GM23338 (cell line): ENCODE data around the gene DAPK1. TPM values are rescaled to one million over a fixed set of nuclear protein-coding genes. Genes with fewer than 3 reads are reported as not detected.

Source experiments
- ATAC-seq: fragments of 200-7000 bp; cut with Tn5 transposase; 3 replicates; pipeline ENCODE4 v1.9.1; 2020
- DNase-seq: peaks from one replicate; pipeline ENCODE4 v3.0.0-alpha.2; 2015; ENCODE audit warnings: low spot score
- H2AFZ ChIP-seq: fragments of 200-600 bp; sonication (generic); 2 replicates; pipeline ENCODE4 v1.8.0; 2016; ENCODE audit warnings: antibody characterized with exemption, mild to moderate bottlenecking, moderate library complexity
- H3F3A ChIP-seq: fragments of 200-600 bp; sonication (generic); replicated peaks from 2 replicates; pipeline ENCODE4 v1.8.0; 2017; ENCODE audit warnings: antibody characterized with exemption, mixed run types, low read depth
- H3K27ac ChIP-seq: fragments of 200-600 bp; sonication (generic); 2 replicates; pipeline ENCODE4 v1.6.1; 2016; ENCODE audit warnings: low read depth
- H3K27me3 ChIP-seq: fragments of 200-600 bp; sonication (generic); 2 replicates; pipeline ENCODE4 v1.8.0; 2016; ENCODE audit warnings: mild to moderate bottlenecking, mixed run types, moderate library complexity; ENCODE audit not compliant: insufficient read depth
- H3K36me3 ChIP-seq: fragments of 200-600 bp; sonication (generic); 2 replicates; pipeline ENCODE4 v1.8.0; 2016; ENCODE audit warnings: mild to moderate bottlenecking; ENCODE audit not compliant: insufficient read depth
- H3K4me1 ChIP-seq: fragments of 200-600 bp; sonication (generic); 2 replicates; pipeline ENCODE4 v1.8.0; 2016; ENCODE audit warnings: mild to moderate bottlenecking, moderate library complexity; ENCODE audit not compliant: insufficient read depth
- H3K4me2 ChIP-seq: fragments of 200-600 bp; sonication (generic); 2 replicates; pipeline ENCODE4 v1.7.1; 2017; ENCODE audit warnings: mixed run types
- H3K4me3 ChIP-seq: fragments of 200-600 bp; sonication (generic); 2 replicates; pipeline ENCODE4 v1.6.1; 2016; ENCODE audit warnings: mixed run types
- H3K79me2 ChIP-seq: fragments of 200-600 bp; sonication (generic); replicated peaks from 2 replicates; pipeline ENCODE4 v1.8.0; 2017; ENCODE audit warnings: mild to moderate bottlenecking; ENCODE audit not compliant: insufficient read depth
- H3K9me2 ChIP-seq: fragments of 200-600 bp; sonication (generic); 2 replicates; pipeline ENCODE4 v1.8.0; 2017; ENCODE audit not compliant: insufficient read depth
- H4K20me1 ChIP-seq: fragments of 200-600 bp; sonication (generic); replicated peaks from 2 replicates; pipeline ENCODE4 v1.8.0; 2017; ENCODE audit warnings: mild to moderate bottlenecking; ENCODE audit not compliant: insufficient read depth
- H3K27ac Mint-ChIP-seq: 2 replicates; pipeline ENCODE4 v1.8.0; 2020; ENCODE audit warnings: inconsistent platforms, mild to moderate bottlenecking, moderate library complexity, mixed read lengths
- H3K27me3 Mint-ChIP-seq: 3 replicates; pipeline ENCODE4 v1.8.0; 2022; ENCODE audit warnings: low read depth, mild to moderate bottlenecking, moderate library complexity, mixed read lengths, inconsistent platforms; ENCODE audit not compliant: insufficient read depth, poor library complexity
- H3K36me3 Mint-ChIP-seq: 3 replicates; pipeline ENCODE4 v1.8.0; 2021; ENCODE audit warnings: low read depth, mild to moderate bottlenecking, inconsistent platforms, moderate library complexity, mixed read lengths
- H3K4me1 Mint-ChIP-seq: 3 replicates; pipeline ENCODE4 v1.8.0; 2020; ENCODE audit warnings: mild to moderate bottlenecking, inconsistent platforms, mixed read lengths
- H3K4me3 Mint-ChIP-seq: 3 replicates; pipeline ENCODE4 v1.8.0; 2021; ENCODE audit warnings: moderate library complexity, mild to moderate bottlenecking, inconsistent platforms, mixed read lengths
- H3K9me3 Mint-ChIP-seq: 3 replicates; pipeline ENCODE4 v1.8.0; 2020; ENCODE audit warnings: moderate library complexity, mild to moderate bottlenecking, inconsistent platforms, mixed read lengths
- CREB1 ChIP-seq: fragments of 250-450 bp; sonication (Bioruptor Pico); IDR thresholded peaks from 2 replicates; pipeline ENCODE4 v1.5.0; 2020; ENCODE audit warnings: low read depth, mild to moderate bottlenecking, moderate library complexity
- EZH2 ChIP-seq: fragments of 200-600 bp; sonication (generic); IDR thresholded peaks from one replicate; pipeline ENCODE4 v1.8.0; 2017; ENCODE audit warnings: antibody characterized with exemption, mild to moderate bottlenecking, low read depth; ENCODE audit not compliant: unreplicated experiment
- EZH2phosphoT487 ChIP-seq: fragments of 200-600 bp; sonication (generic); IDR thresholded peaks from one replicate; pipeline ENCODE4 v1.8.1; 2018; ENCODE audit warnings: antibody characterized with exemption; ENCODE audit not compliant: unreplicated experiment
- JUNB ChIP-seq: IDR thresholded peaks from one replicate; pipeline ENCODE4 v1.6.1; 2016; ENCODE audit warnings: antibody characterized with exemption; ENCODE audit not compliant: unreplicated experiment
- NANOG ChIP-seq: IDR thresholded peaks from 2 replicates; pipeline ENCODE4 v1.6.1; 2016; ENCODE audit warnings: antibody characterized with exemption, borderline replicate concordance
- POLR2AphosphoS5 ChIP-seq: IDR thresholded peaks from 2 replicates; pipeline ENCODE4 v1.6.1; 2016; ENCODE audit warnings: antibody characterized with exemption, low read depth
- STAT1 ChIP-seq: IDR thresholded peaks from one replicate; pipeline ENCODE4 v1.6.1; 2016; ENCODE audit warnings: antibody characterized with exemption; ENCODE audit not compliant: unreplicated experiment
- ZNF114 ChIP-seq: fragments of 250-450 bp; sonication (Bioruptor Pico); IDR thresholded peaks from 2 replicates; pipeline ENCODE4 v1.5.0; 2020; ENCODE audit warnings: mild to moderate bottlenecking, moderate library complexity
- ZNF331 ChIP-seq: fragments of 250-450 bp; sonication (Bioruptor Pico); IDR thresholded peaks from 2 replicates; pipeline ENCODE4 v1.5.0; 2020; ENCODE audit warnings: low read depth, mild to moderate bottlenecking, moderate library complexity
- polyA plus RNA-seq: library from polyadenylated mRNA; unstranded; fragments of >200 nt; fragmentation: Nextera tagmentation; extraction: Ambion mirVana; gene quantifications from 2 replicates; pipeline ENCODE4 v1.2.1, GENCODE V29; 2016
- total RNA-seq: library from RNA; depleted of rRNA; stranded (reverse); fragments of >200 nt; shearing (Covaris generic); gene quantifications from 2 replicates; pipeline ENCODE4 v1.2.3, GENCODE V29; 2014
- TF ChIP-seq, protein P1 (sequence below), 2 experiments: fragments of 200-600 bp in 1 of 2; sonication (generic) in 1 of 2; conservative IDR thresholded peaks; 2 replicates each; pipeline versions ENCODE4 v1.5.1 to v1.6.1; 2016 to 2017; ENCODE audit warnings: antibody characterized with exemption in 2 of 2, low read depth in 2 of 2, mild to moderate bottlenecking in 2 of 2, moderate library complexity in 1 of 2
- TF ChIP-seq, protein P2 (sequence below): IDR thresholded peaks from one replicate; pipeline ENCODE4 v1.6.1; 2018; ENCODE audit warnings: antibody characterized with exemption; ENCODE audit not compliant: unreplicated experiment
- TF ChIP-seq, protein P3 (sequence below): IDR thresholded peaks from 2 replicates; pipeline ENCODE4 v1.6.1; 2016; ENCODE audit warnings: antibody characterized with exemption

The DAPK1 gene
- total and polyA plus RNA-seq, 2 experiments from 2014 or later, result 37.0 to 134 TPM

DNA sequence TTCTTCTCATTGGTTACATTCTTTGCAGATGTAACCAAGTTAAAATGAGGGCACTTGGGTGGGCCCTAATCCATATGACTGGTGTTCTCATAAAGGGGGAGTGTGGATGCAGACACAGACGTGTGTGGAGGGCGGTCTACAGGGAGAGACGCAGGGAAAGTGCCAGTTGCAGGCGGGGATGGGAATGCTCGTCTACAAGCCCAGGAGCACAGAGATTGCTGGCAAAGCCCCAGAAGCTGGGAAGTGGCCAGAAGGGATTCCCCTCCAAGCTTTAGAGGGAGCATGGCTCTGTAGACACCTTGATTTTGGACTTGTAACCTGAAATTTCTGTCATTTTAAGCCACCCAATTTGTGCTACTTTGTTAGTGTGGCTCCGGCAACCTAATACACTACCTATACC is 131.4 kb downstream of the DAPK1 start:
- TF ChIP-seq ZNF331 (CRISPR knock-in tag), result no peak
- no peak for TF ChIP-seq POLR2AphosphoS5
- TF ChIP-seq, protein P1, sequence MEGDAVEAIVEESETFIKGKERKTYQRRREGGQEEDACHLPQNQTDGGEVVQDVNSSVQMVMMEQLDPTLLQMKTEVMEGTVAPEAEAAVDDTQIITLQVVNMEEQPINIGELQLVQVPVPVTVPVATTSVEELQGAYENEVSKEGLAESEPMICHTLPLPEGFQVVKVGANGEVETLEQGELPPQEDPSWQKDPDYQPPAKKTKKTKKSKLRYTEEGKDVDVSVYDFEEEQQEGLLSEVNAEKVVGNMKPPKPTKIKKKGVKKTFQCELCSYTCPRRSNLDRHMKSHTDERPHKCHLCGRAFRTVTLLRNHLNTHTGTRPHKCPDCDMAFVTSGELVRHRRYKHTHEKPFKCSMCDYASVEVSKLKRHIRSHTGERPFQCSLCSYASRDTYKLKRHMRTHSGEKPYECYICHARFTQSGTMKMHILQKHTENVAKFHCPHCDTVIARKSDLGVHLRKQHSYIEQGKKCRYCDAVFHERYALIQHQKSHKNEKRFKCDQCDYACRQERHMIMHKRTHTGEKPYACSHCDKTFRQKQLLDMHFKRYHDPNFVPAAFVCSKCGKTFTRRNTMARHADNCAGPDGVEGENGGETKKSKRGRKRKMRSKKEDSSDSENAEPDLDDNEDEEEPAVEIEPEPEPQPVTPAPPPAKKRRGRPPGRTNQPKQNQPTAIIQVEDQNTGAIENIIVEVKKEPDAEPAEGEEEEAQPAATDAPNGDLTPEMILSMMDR (conservative IDR thresholded peaks at IDR 0.05; ENCODE audit: low read depth in 2 of 2), result no peak
- TF ChIP-seq EZH2phosphoT487, result no peak
- TF ChIP-seq, protein P2, sequence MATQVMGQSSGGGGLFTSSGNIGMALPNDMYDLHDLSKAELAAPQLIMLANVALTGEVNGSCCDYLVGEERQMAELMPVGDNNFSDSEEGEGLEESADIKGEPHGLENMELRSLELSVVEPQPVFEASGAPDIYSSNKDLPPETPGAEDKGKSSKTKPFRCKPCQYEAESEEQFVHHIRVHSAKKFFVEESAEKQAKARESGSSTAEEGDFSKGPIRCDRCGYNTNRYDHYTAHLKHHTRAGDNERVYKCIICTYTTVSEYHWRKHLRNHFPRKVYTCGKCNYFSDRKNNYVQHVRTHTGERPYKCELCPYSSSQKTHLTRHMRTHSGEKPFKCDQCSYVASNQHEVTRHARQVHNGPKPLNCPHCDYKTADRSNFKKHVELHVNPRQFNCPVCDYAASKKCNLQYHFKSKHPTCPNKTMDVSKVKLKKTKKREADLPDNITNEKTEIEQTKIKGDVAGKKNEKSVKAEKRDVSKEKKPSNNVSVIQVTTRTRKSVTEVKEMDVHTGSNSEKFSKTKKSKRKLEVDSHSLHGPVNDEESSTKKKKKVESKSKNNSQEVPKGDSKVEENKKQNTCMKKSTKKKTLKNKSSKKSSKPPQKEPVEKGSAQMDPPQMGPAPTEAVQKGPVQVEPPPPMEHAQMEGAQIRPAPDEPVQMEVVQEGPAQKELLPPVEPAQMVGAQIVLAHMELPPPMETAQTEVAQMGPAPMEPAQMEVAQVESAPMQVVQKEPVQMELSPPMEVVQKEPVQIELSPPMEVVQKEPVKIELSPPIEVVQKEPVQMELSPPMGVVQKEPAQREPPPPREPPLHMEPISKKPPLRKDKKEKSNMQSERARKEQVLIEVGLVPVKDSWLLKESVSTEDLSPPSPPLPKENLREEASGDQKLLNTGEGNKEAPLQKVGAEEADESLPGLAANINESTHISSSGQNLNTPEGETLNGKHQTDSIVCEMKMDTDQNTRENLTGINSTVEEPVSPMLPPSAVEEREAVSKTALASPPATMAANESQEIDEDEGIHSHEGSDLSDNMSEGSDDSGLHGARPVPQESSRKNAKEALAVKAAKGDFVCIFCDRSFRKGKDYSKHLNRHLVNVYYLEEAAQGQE, result no peak
- no peak for TF ChIP-seq EZH2
- TF ChIP-seq ZNF114, result no peak
- TF ChIP-seq JUNB, result no peak
- H3K27ac ChIP-seq, result no peak overlapping the region
- Mint-ChIP-seq H3K27me3 (peaks cover 9% of the 10 kb centered on the region), H3K4me3 (no peak overlapping the region), H3K36me3 (peaks cover 44% of the 10 kb centered on the region), H3K4me1 (peaks cover 4% of the 10 kb centered on the region; the same call in 1 of the 3 replicates), H3K9me3 (no peaks in the 10 kb centered on the region), H3K27ac (no peak overlapping the region)
- DNase-seq, result no peak
- no peak overlapping the region for H3K4me3 ChIP-seq
- H3K36me3 ChIP-seq, result peaks cover 6% of the 10 kb centered on the region
- H3K27me3 ChIP-seq, result no peaks in the 10 kb centered on the region
- H3K4me1 ChIP-seq, result no peaks in the 10 kb centered on the region
- peaks cover 17% of the 10 kb centered on the region; the same call in 1 of the 2 replicates for H4K20me1 ChIP-seq
- no peaks in the 10 kb centered on the region for H3F3A ChIP-seq
- ATAC-seq, result no peak
- H3K4me2 ChIP-seq, result no peak overlapping the region
- H3K79me2 ChIP-seq, result peaks cover 19% of the 10 kb centered on the region; the same call in 1 of the 2 replicates
- peaks cover 10% of the 10 kb centered on the region; the same call in 1 of the 2 replicates for H3K9me2 ChIP-seq
- H2AFZ ChIP-seq, result no peak overlapping the region

DNA sequence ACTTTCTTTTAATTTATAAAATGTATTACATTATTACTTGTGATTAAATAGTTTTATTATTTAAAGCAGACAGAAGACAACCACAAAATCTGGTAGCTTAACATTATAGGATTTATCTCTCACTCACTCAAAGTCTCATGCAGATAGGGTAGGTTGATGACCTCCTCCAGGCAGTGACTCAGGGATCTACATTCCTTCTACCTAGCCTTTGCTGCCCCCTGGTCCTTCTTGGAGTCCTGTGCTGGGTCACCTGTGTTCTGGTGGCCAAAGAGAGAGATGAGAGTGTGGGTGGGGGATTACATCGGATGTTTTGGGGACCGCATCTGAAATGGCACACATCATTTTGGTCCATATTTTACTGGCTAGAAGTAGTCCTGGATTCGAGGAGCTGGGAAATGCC is 132.6 kb downstream of the DAPK1 start:
- H3K27ac Mint-ChIP-seq, result no peak overlapping the region
- Histone ChIP-seq H3F3A (no peaks in the 10 kb centered on the region), H4K20me1 (peaks cover 17% of the 10 kb centered on the region; the same call in 1 of the 2 replicates), H3K36me3 (peaks cover 6% of the 10 kb centered on the region; the same call in 1 of the 2 replicates), H3K4me3 (no peak overlapping the region), H3K27ac (no peak overlapping the region), H3K79me2 (peaks cover 16% of the 10 kb centered on the region; the same call in 1 of the 2 replicates), H3K4me2 (no peak overlapping the region), H2AFZ (no peak overlapping the region), H3K27me3 (no peaks in the 10 kb centered on the region), H3K4me1 (no peaks in the 10 kb centered on the region), H3K9me2 (peaks cover 11% of the 10 kb centered on the region; the same call in 1 of the 2 replicates)
- ATAC-seq (no peak; the same call in 2 of the 3 replicates), DNase-seq (no peak)
- no peaks in the 10 kb centered on the region for H3K9me3 Mint-ChIP-seq
- no peak overlapping the region for H3K4me3 Mint-ChIP-seq
- peaks cover 43% of the 10 kb centered on the region for H3K36me3 Mint-ChIP-seq
- peaks cover 9% of the 10 kb centered on the region for H3K27me3 Mint-ChIP-seq
- peaks cover 4% of the 10 kb centered on the region; the same call in 1 of the 3 replicates for H3K4me1 Mint-ChIP-seq
- TF ChIP-seq STAT1 (no peak), EZH2 (no peak), POLR2AphosphoS5 (no peak), NANOG (no peak), CREB1 (CRISPR knock-in tag) (no peak), ZNF114 (no peak)
- TF ChIP-seq, protein P1 (conservative IDR thresholded peaks at IDR 0.05; ENCODE audit: low read depth in 2 of 2), result peak in 1 of 2 experiments; percentile 14; a peak in 1 of 4 replicates
- TF ChIP-seq, protein P3, sequence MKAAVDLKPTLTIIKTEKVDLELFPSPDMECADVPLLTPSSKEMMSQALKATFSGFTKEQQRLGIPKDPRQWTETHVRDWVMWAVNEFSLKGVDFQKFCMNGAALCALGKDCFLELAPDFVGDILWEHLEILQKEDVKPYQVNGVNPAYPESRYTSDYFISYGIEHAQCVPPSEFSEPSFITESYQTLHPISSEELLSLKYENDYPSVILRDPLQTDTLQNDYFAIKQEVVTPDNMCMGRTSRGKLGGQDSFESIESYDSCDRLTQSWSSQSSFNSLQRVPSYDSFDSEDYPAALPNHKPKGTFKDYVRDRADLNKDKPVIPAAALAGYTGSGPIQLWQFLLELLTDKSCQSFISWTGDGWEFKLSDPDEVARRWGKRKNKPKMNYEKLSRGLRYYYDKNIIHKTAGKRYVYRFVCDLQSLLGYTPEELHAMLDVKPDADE, result no peak
